Rectal smooth muscle tissue (tissue), 1 donor: Measurements from ENCODE around the gene CST7.

ENCODE experiments used
- H3K27ac ChIP-seq: one replicate; pipeline ENCODE4 v1.7.0; 2013; ENCODE audit warnings: low read depth, low read length, inconsistent platforms
- H3K27me3 ChIP-seq: one replicate; pipeline ENCODE4 v1.7.0; 2013; ENCODE audit warnings: low read length; ENCODE audit not compliant: control insufficient read depth, insufficient read depth
- H3K36me3 ChIP-seq: one replicate; pipeline ENCODE4 v1.7.0; 2013; ENCODE audit warnings: low read length; ENCODE audit not compliant: control insufficient read depth, insufficient read depth
- H3K4me1 ChIP-seq: one replicate; pipeline ENCODE4 v1.7.0; 2013; ENCODE audit warnings: low read length; ENCODE audit not compliant: control insufficient read depth, insufficient read depth
- H3K4me3 ChIP-seq: one replicate; pipeline ENCODE4 v1.7.0; 2013; ENCODE audit warnings: low read length
- H3K9ac ChIP-seq: one replicate; pipeline ENCODE4 v1.7.0; 2013; ENCODE audit warnings: low read length

Gene CST7

DNA sequence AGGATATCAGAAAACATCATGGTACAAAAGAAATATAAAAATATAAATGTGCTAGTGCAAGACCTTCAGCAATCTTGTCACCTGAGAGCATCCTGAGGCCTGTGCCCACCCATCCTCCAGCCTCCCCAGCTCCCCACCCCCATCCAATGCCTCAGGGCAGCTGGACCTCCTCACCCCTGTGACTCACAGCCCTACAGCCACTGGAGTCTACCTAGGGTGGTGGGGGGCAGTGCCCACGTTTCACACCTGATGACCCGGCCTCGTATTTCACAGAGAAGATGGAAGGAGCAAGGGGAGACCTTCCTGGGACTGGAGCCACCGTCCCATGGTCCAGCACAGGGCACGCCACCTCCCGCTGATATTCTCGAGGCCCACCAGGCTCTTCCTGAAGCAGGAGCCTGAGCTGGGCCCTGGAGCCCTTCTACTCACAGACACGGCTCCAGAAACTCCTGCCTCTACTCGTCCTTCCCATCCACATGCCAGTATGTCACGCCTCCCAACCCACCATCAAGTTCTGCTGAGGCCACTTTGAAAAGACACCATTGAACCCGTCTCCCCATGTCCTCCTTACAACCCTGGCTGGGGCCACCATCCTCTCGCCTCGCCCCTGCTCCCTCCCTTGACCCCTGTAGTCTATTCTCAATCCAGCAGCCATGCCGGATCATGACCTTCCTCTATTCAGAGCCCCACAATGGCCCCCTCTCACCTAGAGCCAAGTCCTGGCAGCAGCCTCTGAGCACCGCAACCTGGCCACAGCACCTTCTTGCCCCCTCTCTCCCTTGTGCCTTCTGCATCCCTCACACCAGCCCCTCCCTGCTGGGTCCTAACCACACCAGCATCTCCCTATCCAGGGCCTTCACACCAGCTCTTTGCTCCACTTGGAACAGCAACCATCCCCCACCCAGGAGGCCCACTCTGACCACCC, 30.2 kb downstream of the CST7 start:
- Histone ChIP-seq H3K27me3 (no peaks in the 10 kb centered on the region), H3K4me3 (no peak overlapping the region), H3K4me1 (no peaks in the 10 kb centered on the region), H3K9ac (no peak overlapping the region), H3K36me3 (peaks cover 17% of the 10 kb centered on the region), H3K27ac (no peak overlapping the region)

- no peak overlapping the region for H3K27ac ChIP-seq
- H3K27me3 ChIP-seq: no peaks in the 10 kb centered on the region
- H3K4me1 ChIP-seq: no peaks in the 10 kb centered on the region
- no peak overlapping the region for H3K9ac ChIP-seq
- peaks cover 17% of the 10 kb centered on the region for H3K36me3 ChIP-seq
- no peak overlapping the region for H3K4me3 ChIP-seq
Measured at GRCh38 chr20:24980291-24981053, 31.4 kb downstream of the CST7 start.

GRCh38 chr20:24981282-24981681, 32.2 kb downstream of the CST7 start:
- H3K9ac ChIP-seq: no peak overlapping the region
- no peaks in the 10 kb centered on the region for H3K27me3 ChIP-seq
- H3K4me1 ChIP-seq: no peaks in the 10 kb centered on the region
- H3K36me3 ChIP-seq: peaks cover 17% of the 10 kb centered on the region
- H3K27ac ChIP-seq: no peak overlapping the region
- no peak overlapping the region for H3K4me3 ChIP-seq

GRCh38 chr20:24981790-24982189, 32.7 kb downstream of the CST7 start:
- no peaks in the 10 kb centered on the region for H3K4me1 ChIP-seq
- no peak overlapping the region for H3K9ac ChIP-seq
- H3K27me3 ChIP-seq: no peaks in the 10 kb centered on the region
- no peak overlapping the region for H3K4me3 ChIP-seq
- H3K27ac ChIP-seq: no peak overlapping the region
- peaks cover 17% of the 10 kb centered on the region for H3K36me3 ChIP-seq

- H3K27ac ChIP-seq: no peak overlapping the region
- no peaks in the 10 kb centered on the region for H3K4me1 ChIP-seq
- H3K4me3 ChIP-seq: no peak overlapping the region
- H3K36me3 ChIP-seq: peaks cover 17% of the 10 kb centered on the region
- H3K9ac ChIP-seq: no peak overlapping the region
- no peaks in the 10 kb centered on the region for H3K27me3 ChIP-seq
Measured at GRCh38 chr20:24983896-24984295, 34.8 kb downstream of the CST7 start.

- H3K27me3 ChIP-seq: no peaks in the 10 kb centered on the region
- no peak overlapping the region for H3K27ac ChIP-seq
- no peak overlapping the region for H3K9ac ChIP-seq
- peaks cover 17% of the 10 kb centered on the region for H3K36me3 ChIP-seq
- H3K4me3 ChIP-seq: no peak overlapping the region
- H3K4me1 ChIP-seq: no peaks in the 10 kb centered on the region
Measured at GRCh38 chr20:24984961-24985640, 36.0 kb downstream of the CST7 start.

- no peak overlapping the region for H3K4me3 ChIP-seq
- H3K27me3 ChIP-seq: no peaks in the 10 kb centered on the region
- H3K9ac ChIP-seq: no peak overlapping the region
- no peaks in the 10 kb centered on the region for H3K4me1 ChIP-seq
- H3K36me3 ChIP-seq: peaks cover 10% of the 10 kb centered on the region
- H3K27ac ChIP-seq: no peak overlapping the region
Measured at GRCh38 chr20:24985802-24986201, 36.7 kb downstream of the CST7 start.

DNA sequence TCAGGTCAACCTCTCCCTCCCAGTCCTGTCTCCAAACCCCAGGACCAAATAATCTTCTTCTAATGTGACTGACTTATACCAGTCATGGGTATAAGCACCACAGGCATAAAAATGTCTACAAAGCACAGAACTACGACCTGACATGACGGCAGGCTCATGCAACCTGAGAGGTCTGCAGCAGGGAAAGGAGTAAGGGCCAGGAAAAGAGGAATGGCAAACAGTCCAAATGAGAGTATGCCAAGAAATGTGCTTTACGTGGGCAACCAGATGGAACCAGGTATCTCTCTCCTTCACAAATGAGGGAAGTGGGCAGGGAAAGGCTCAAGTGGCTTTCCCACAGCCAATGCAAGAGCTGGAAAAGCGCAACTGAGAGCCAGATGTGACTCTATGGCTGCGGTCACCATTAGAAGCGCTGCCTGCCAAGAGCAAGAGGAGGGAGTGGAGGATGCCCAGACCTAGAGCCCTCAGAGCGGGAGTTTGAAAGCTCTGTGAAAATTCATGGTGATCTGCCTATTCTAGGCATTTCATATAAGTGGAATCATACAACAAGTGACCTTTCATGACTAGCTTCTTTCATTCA, 37.5 kb downstream of the CST7 start:
- Histone ChIP-seq H3K27me3 (no peaks in the 10 kb centered on the region), H3K27ac (no peak overlapping the region), H3K36me3 (peaks cover 6% of the 10 kb centered on the region), H3K4me3 (no peak overlapping the region), H3K4me1 (peaks cover 3% of the 10 kb centered on the region), H3K9ac (no peak overlapping the region)

GRCh38 chr20:24987244-24987643, 38.2 kb downstream of the CST7 start:
- Histone ChIP-seq H3K4me1 (peaks cover 6% of the 10 kb centered on the region), H3K27me3 (no peaks in the 10 kb centered on the region)

DNA sequence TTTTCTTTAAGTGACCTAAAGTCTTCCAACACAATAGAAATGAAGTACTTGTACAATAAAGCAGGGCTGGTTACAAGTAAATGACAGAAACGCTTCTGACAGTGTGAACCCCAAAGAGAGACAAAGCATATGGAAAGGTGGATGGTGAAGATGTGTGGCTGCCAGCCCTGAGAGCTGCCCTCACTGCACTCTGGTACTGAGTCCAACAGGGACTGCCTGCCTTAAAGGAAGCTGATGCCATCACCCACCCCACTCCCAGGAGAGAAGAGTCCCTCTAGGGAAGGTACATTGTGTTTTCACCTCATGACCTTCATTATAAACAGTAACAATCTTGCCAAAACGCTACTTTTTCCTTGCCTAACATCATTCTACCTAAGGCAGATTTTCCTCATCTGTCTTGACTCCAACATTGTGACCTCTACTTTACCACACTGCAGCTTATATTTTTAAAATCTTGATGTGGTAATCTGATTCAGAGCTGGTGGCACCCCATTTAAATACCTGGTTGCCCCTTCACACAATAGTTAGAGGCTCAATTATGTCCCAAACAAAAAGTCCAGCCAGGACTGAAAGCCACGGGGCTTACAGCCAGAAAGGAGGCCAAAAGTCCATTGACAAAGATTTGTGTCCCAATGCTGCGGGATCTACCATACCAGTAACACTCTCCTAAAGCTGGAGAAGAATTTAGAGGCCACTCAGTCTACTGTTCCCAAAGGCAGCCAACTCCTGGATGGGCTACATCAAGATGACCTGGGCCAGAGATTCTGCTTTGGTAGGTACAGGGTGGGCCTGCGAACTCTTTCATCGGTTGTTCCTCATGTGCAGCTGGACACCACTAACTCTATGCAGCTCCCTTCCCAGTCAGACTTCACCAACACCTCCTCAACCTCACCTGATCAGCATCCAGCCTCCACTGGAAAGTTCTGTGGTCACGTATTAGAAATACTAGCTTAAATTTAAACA, 39.1 kb downstream of the CST7 start:
- H3K4me3 ChIP-seq: no peak overlapping the region
- no peak overlapping the region for H3K9ac ChIP-seq
- no peaks in the 10 kb centered on the region for H3K27me3 ChIP-seq
- peaks cover 3% of the 10 kb centered on the region for H3K36me3 ChIP-seq
- no peak overlapping the region for H3K27ac ChIP-seq
- H3K4me1 ChIP-seq: peaks cover 6% of the 10 kb centered on the region

More at GRCh38 chr20:24987244-24987643, 38.2 kb downstream of the CST7 start:
- Histone ChIP-seq H3K27ac (no peak overlapping the region), H3K36me3 (peaks cover 3% of the 10 kb centered on the region), H3K4me3 (no peak overlapping the region), H3K9ac (no peak overlapping the region)

GRCh38 chr20:24989162-24989561, 40.1 kb downstream of the CST7 start:
- Histone ChIP-seq H3K4me1 (peaks cover 8% of the 10 kb centered on the region), H3K27me3 (no peaks in the 10 kb centered on the region), H3K27ac (no peak overlapping the region), H3K36me3 (no peaks in the 10 kb centered on the region), H3K9ac (no peak overlapping the region), H3K4me3 (no peak overlapping the region)
